ENCODE results near the gene NUDCD3. TPM values are rescaled to one million over a fixed set of nuclear protein-coding genes. Genes with fewer than 3 reads are reported as not detected.

The NUDCD3 gene
- total and polyA plus RNA-seq, 2 experiments from 2014 or later: 35.7 to 42.7 TPM

- no peak overlapping the region for H3K4me2 ChIP-seq
- Mint-ChIP-seq H3K4me1 (no peaks in the 10 kb centered on the region), H3K27ac (no peak overlapping the region), H3K36me3 (ENCODE audit: low read depth) (no peaks in the 10 kb centered on the region), H3K27me3 (ENCODE audit: insufficient read depth, low read depth, poor library complexity) (no peaks in the 10 kb centered on the region), H3K9me3 (no peaks in the 10 kb centered on the region; the same call in 2 of the 3 replicates), H3K4me3 (no peak overlapping the region)
- H4K20me1 ChIP-seq (replicated peaks; ENCODE audit: insufficient read depth): no peaks in the 10 kb centered on the region
- no peaks in the 10 kb centered on the region for H3K79me2 ChIP-seq (replicated peaks; ENCODE audit: insufficient read depth)
- no peaks in the 10 kb centered on the region for H3K36me3 ChIP-seq (ENCODE audit: insufficient read depth)
- no peaks in the 10 kb centered on the region for H3K27me3 ChIP-seq (ENCODE audit: insufficient read depth)
- ATAC-seq (peak; percentile 47), DNase-seq (ENCODE audit: low spot score) (no peak)
- H3K4me1 ChIP-seq (ENCODE audit: insufficient read depth): no peaks in the 10 kb centered on the region
- H2AFZ ChIP-seq: no peak overlapping the region
- no peaks in the 10 kb centered on the region for H3K9me2 ChIP-seq (ENCODE audit: insufficient read depth)
- TF ChIP-seq JUNB (IDR thresholded peaks at IDR 0.05; ENCODE audit: unreplicated experiment): no peak
- TF ChIP-seq REST (IDR thresholded peaks at IDR 0.05; ENCODE audit: unreplicated experiment): no peak
- no peak for TF ChIP-seq ZNF331 (CRISPR knock-in tag; IDR thresholded peaks at IDR 0.05; ENCODE audit: low read depth)
- TF ChIP-seq ETS1 (IDR thresholded peaks at IDR 0.05): no peak
- no peak for TF ChIP-seq ZNF462 (CRISPR knock-in tag; IDR thresholded peaks at IDR 0.05)
- TF ChIP-seq POLR2AphosphoS5 (IDR thresholded peaks at IDR 0.05; ENCODE audit: low read depth): no peak
- no peak for TF ChIP-seq CREB1 (CRISPR knock-in tag; IDR thresholded peaks at IDR 0.05; ENCODE audit: low read depth)
- no peak overlapping the region for H3K4me3 ChIP-seq
- H3F3A ChIP-seq (replicated peaks; ENCODE audit: low read depth): no peaks in the 10 kb centered on the region
- no peak overlapping the region for H3K27ac ChIP-seq (ENCODE audit: low read depth)
These were observed 6.9 kb upstream of the NUDCD3 start for GRCh38 chr7:44497155-44498027.
